SKM-1 treated with dmso at 0.1 percent for 144 hours (cell line): ENCODE measurements around the gene PANK4.

Source experiments
- DNase-seq: peaks from one replicate; lab custom pipeline; 2025; ENCODE audit not compliant: unreplicated experiment; lab: John Stamatoyannopoulos, UW

The PANK4 gene

DNA sequence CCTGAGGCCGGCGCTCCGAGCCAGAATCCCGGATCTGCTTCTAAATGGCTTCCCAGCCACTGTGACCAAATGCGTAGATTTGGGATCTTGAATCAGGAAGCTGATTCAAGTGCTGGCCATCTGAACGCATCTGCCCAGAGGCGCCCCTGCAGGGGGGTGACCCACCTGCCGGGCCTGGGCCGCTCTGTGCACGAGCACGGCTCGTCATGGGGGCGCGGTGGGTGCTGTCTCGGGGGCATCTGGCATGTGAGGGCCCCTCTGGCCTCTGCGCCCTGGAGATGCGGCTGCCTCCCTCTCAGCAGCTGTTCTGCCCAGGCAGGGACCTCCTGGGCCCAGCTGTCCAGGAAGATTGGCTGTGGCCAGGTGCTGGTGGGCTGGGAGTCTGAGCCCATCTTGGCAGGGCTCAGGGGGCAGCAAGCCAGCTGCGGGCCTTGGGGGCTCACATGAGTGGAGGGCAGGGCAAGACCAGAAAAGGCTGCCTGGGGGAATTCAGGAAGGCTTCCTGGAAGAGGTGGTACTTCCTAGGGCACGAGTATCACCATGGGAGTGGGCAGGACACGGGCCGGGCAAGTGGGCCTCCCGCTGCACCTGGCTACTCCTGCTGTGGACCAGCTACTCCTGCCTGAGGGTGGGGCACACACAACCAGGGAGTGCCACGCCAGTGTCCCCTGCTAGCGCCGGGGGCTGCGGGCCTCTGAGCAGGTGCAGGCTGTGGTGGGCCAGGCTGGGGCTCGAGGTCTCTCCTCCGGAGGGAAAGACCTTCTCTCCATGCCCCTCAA is 25.2 kb downstream of the PANK4 start:
- no peak for DNase-seq

DNA sequence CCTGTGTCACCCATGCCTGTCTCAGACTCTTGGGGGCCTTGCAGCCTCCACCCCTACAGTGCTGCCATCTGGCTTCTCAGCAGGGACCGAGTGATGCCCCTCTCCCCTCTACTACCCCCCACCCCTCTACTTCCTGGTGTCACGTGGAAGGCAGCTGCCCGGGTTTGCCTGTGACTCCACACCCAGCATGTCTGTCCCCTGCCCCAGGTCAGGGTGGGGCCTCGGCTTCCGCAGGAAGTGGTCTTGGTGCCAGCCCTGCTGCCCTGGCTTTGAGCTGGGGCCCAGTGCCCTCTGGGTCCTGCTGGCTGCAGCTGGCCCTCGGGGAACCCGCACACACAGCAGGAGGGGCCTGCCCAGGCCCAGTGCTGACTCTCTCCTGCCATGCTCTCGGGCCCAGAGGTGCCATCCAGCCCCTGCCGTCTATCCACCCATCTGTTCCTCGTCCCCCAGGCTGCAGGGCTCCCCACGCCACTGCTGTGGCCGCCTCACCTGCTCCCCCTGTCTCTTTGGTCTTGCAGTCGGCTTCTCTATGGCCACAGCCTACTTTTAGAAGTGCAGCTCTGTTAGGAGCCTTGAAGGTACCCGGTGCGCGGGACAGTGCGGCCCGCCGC is 26.3 kb downstream of the PANK4 start:
- DNase-seq: no peak

DNA sequence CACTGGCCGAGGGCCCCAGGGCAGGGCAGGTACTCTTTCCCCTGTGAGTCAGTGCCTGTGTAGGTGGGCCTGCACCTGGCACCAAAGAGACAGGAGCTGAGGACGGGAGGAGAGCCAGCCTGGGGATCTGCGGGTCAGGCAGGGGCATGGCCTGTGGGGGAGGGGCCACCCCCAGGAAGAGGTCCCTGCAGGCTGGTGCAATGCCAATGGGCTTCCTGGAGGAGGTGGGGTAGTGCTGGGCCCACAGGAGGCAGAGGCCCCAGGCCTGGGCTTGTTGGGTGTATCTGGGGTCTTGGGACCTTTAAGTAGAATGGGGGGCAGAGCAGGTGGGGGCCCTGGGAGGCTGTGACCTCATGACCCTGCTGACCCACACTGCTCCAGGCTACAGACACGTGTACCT is 27.1 kb downstream of the PANK4 start:
- DNase-seq: no peak

DNA sequence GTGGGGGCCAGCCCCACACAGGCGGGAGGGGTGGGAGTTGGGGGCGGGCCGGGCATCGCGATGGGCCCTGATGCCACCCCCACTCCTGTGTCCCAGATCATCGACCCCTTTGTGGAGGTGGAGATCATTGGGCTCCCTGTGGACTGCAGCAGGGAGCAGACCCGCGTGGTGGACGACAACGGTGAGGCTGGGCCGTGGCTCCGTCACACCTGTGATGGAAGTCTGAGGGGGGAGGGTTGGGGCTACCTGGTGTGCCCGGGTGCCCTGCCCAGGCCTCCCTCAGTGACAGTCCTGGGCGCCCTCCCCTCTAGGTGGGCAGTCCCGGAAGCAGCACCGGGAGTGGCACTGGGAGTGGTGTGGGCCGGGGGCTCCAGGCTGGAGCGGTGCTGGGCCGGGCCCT is 27.7 kb downstream of the PANK4 start:
- DNase-seq: no peak

DNA sequence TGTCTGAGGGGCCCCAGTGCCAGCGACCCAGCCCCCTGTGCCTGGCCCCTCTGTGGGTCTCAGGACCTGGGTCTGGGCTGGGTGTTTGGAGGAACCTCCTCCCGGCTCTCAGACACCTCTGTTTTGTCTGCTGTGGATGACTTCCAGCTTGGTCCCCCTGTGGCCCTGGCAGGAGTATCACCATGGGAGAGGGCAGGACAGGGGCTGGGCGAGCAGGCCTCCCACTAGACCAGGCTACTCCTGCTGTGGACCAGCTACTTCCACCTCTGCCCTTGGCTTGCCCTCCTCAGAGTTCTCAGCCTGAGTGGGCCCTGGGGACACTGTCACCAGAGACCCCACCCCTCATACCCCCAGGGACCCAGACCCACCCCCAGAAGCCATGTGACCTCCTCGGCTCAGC is 28.5 kb downstream of the PANK4 start:
- DNase-seq: no peak

DNA sequence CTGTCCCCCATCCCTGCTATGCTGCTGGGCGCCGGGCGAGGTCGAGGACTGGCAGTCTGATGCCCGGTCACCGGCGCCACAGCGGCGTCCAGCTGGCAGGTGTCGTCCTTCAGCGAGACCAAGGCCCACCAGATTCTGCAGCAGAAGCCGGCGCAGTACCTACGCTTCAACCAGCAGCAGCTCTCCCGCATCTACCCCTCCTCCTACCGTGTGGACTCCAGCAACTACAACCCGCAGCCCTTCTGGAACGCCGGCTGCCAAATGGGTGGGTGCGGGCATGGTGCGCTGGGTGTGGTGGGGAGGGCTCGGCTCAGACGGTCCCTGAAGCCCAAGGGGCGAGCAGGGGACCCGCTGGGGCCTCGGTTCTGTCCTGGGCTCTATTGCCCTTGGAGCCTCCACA is 29.6 kb downstream of the PANK4 start:
- DNase-seq: no peak

DNA sequence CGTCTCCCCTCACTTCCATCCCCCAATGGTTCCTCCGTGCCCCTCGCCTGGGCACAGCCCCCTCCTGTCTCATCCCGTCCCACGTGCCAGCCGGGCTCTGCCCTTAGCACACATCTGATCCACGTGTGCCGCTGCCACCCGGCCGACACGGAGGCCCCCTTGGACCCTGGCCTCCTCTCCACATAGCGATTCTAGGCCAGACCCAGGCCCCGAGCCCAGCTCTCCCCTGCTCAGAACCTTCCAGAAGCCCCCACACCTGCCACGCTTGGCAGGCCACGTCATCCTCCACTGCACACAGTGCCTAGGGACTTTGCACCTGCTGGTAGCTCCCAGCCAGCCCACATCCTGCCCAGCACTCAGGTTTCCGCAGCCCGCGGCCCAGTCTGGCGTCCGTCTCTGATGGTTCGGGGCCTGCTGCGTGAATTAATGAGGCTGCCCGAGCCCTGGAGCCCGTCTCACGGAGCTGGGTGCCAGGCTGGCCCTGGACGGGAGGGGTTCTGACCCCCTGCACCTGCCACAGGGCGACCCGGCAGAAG is 30.2 kb downstream of the PANK4 start:
- no peak for DNase-seq

DNA sequence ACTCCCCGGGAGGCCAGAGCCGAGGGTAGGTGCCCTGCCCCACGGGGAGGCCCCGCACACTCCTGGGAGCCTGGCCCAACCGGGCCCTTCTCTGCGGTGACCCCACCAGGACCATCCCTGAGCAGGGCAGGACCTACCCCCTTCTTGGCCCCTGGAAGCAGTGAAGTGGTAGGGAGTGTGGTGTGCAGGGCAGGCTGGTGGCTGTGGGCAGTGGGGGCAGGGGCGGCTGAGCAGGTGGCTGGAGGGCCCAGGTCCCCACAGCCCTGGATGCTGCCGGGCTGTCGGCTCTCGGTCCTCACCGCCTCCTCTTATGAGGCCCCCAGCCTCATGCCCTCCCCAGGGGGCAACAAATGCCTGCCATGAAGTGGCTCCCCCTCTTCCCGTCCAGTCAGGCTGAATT is 30.9 kb downstream of the PANK4 start:
- no peak for DNase-seq

DNA sequence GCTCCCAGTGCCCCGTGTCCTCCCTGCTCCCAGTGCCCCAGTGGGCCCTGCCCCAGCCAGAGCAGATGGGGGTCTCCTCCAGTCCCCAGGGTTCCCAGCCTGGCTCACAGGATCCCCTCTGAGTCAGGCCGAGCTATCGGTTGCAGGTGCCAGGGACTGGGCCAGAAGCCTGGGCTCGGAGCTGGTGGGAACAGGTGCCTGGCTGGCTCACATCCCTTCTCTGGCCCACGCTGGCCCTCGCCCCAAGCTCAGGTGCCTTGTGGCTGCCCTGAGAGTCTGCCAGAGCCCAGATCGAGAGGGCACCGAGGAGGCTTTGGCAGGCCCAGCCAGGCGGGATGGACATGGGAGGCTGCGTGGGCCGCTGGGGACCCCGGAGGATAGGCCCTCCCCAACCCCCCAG is 31.4 kb downstream of the PANK4 start:
- DNase-seq: no peak

DNA sequence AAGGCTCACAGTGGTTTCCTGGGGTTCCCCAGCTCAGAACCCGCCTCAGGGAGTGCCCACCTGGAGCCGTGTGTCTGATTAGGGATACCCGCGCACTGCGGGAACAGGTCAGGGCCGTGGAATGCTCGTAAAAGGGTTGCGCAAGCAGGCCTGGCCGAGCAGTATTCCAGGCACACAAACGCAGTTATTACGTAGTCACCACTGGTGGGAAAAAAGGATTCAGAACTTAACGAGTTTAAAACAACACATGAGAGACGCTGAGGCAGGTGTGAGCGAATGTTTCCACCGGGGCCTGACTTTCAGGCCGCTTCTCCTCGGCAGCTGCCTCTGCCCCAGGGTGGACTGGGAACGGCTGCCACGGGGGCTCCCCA is 32.1 kb downstream of the PANK4 start:
- no peak for DNase-seq

DNA sequence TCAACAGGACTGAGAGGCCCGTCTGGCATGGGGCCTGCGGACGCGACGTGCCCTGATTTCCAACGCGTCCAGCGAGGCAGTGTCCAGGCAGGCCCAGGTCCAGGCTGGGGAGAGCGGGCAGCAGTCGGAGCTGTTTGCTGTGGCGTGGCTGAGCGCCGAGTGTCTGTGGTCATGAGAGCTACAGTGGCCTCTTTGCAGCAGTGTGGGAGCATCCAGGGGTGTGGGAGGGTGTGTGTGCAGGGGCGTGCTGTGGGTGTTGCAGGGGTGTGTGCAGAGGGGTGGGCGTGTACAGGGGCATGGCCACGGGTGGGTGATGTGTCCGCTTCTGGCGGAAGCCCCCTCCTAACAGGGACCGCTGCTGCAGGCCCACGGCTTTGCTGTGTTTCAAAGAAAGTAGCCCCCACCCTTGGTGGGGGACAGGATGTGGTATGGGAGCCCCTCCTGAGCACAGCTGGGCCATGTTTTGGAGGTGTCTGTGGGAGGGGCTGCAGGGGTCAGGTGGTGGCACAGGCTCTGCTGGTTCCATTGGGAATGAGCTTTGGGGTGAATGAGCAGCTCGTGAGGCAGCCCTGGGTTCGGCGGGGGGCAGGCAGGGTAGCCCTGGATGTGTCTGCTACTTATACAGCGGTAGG is 32.6 kb downstream of the PANK4 start:
- no peak for DNase-seq

DNA sequence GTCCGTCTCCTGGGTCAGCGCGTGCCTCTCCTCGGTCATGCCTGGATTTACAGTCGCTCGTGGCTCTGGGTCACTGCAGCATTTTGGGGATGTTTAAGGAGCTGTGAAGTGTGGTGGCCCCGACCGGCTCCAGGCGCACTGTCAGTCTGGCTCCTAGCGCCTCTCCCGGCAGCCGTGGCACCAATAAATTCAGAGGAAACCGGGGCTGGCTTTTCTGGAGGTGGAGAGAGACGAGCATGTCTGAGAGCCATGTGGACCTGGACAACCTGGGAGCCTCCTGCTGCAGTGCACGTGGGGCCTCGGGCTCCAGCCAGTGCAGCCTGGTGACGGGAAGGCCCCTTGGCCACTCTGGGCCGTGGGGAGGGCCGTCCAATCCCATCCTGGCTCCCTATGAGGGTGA is 33.2 kb downstream of the PANK4 start:
- DNase-seq: no peak

DNA sequence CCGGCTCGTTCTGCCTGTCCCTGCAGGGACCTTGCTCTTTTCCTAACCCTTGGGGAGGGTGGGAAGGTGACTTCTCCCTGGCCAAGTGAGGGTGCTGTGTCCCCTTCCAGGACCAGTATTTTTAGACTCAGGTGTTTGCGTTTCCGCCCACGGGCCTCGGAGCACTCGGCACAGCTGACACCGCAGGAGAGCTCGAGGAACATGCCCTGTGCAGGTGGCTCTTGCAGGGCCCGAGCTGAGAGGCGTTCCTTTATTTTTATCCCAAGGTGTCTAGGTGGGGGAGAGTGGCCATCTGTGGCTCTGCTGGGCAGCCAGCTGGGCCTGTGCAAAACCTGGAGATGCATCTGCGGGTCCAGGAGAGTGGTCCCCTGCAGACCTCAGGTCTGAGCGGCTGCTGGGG is 34.3 kb downstream of the PANK4 start:
- DNase-seq: no peak

DNA sequence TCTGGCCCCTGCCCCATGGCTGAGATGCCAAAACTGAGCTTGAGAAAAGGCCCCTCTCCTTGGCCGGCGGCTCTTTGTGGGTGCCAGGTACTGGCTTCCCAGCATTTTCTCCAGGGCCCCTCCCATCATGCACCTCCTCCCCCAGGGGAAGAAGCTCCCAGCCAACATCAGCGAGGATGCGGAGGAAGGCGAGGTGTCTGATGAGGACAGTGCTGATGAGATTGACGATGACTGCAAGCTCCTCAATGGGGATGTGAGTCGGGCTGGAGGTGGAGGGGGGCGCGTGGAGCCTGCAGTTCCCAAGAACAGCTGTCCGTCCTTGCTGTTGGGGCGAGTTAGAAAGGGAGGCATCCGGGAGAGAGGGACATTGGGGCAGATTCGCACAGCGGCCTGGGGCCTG is 36.8 kb downstream of the PANK4 start:
- no peak for DNase-seq

DNA sequence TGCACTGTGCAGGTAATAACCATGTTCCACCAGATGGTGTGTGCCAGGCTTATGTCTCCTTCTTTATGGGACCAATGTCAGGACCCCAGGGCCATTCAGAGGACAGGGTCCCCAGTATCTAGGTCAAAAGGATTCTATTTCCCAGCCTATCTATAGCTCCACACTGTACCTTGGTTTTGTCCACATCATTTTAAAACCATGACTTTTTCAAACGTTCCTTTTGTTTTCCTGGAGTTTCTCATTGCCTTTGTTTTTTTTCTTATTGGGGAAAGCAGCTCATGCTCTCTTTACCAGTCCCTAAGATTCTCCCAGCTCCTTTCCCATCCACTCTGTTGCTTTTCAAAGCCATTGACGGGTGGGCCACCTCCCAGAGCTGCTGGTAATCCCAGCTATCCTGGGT is 37.7 kb downstream of the PANK4 start:
- DNase-seq: no peak

DNA sequence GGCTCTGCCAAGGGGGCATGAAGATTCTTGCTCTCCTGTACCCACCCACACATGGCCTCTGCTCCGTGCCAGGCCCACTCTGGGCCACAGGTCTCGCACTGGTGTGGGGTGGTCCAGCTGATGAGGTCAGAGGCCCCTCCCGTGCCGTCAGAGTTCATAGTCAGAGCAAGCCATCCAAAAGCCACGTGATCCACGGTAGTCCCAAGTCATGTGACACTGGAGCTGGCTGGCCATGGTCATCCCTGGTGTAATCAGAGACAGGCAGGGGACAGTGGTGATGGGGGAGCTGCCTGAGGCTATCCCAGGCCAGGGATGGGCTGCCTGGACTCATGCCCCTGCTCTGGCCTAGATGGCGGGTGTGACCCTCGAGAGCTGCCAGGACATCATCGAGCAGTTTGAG is 39.8 kb downstream of the PANK4 start:
- DNase-seq: no peak

DNA sequence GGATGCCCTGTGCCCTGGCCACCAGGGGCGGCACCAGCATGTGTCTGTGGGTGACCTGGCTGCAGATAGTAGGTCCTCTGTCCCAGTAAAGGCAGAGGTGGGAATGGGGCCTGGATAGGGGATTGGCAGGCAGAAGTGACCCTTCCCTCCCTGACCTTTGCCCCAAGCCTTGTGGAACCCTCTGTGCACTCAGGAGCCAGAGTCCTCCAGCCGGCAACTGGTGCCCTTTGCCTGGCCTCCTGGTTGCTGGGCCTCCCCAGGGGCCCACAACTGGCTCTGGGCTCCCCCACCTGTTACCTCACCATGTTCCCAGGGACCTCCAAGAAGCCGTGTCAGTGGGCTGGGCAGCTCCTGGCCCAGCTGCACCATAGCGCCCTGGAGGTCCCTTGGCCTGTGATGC is 40.4 kb downstream of the PANK4 start:
- no peak for DNase-seq

DNA sequence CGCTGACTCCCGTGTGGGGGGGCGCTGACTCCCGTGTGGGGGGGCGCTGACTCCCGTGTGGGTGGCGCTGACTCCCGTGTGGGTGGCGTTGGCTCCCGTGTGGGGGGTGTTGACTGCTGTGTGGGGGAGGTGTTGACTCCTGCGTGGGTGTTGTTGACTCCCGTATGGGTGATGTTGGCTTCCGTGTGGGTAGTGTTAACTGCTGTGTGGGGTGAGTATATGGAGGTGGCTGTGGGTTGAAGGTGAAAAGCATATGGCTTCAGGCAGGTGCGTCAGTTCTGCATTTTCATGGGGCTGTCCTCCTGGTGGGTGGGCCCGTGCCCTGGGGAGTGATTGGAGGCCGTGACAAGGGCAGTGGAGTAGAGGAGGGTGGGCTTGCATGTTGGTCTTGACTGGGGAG is 42.4 kb downstream of the PANK4 start:
- no peak for DNase-seq

DNA sequence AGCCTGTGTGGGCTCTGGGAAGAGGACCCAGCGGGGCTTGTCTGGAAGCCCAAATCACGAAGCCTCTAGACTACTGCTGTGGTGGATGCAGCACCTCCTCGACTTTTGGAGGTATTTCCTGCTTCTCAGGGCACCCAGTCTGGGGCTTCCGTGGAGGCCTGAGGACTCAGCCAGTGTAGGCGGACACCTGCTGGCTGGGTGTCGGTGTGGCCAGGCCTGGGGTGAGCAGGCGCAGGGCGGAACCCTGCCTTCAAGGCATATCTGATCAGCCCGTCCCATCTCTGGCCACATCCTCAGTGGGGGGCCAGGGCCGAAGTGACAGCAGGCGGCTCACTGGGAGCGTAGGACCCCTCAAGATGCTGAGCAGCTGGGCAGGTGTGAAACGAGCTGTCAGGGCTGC is 43.4 kb downstream of the PANK4 start:
- no peak for DNase-seq

DNA sequence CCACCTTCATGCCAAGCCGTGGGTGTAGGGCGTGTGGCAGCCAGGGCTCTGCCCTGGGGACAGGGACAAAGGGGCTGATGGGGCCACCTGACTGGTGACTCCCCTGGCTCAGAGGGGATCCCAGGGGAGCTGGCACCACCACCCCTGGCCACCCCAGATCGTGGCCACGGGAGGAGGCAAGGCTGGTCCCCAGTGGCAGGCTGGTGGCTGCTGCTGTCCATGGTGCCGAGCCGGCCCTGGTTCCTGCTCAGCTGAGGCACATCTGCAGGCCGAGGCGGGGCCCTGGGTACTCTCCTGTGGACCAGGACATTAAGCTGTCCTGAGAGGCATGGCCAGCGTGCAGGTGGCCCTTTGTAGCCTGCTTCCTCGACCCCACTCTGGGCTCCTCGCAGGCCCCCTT is 43.8 kb downstream of the PANK4 start:
- DNase-seq: no peak

DNA sequence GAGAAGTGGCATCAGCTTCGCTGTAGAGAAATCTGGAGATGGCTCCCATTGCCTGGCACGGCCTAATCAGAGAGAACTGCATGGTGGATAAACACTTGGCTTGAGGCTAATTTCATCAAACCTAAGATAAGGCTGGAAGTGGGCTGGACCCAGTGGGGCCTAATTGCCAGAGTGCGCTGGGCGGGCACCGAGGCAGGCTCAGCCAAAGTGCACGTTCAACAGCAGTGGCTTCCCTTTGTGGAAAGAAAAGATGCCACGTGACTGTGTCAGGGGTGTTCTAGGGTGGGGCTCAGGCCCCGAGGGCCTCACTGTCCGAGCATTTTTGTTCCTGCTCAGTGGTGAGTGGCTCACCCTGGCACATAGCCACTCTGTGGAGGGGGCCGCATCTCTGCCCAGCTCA is 44.5 kb downstream of the PANK4 start:
- DNase-seq: no peak

DNA sequence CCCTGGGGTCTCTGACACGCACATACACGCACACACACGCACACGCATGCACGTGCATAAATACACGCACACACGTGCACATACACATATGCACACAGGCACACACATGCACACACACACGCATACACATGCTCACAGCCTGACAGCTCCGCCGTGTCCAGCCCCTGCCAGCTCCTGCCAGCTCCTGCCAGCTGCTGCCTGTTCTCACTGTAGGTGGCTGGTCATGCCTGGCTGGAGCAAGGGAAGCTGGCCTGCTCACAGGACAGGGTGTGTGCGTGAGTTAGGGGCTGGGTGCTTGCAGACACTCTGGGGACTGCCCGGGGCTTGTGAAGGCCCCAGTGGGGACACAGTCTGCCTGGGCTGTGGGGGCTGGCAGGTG is 45.4 kb downstream of the PANK4 start:
- no peak for DNase-seq
